Endodermal cell (in vitro differentiated cells): ENCODE data around the gene YJU2. TPM values are rescaled to one million over a fixed set of nuclear protein-coding genes. Genes with fewer than 3 reads are reported as not detected.
"Not testable (repeated sequence)": the region's sequence is repeated elsewhere in the genome, so short reads cannot be mapped to it uniquely, and the experiment has no call there.

ENCODE experiments used
- DNase-seq: peaks from one replicate; pipeline ENCODE4 v3.0.0-alpha.2; 2017
- H3K27ac ChIP-seq: 2 replicates; pipeline ENCODE4 v1.5.1; 2013; ENCODE audit warnings: mild to moderate bottlenecking, low read depth, low read length, moderate library complexity
- H3K27me3 ChIP-seq: 2 replicates; pipeline ENCODE4 v1.6.1; 2013; ENCODE audit warnings: mild to moderate bottlenecking, low read length, moderate library complexity; ENCODE audit not compliant: insufficient read depth, control insufficient read depth, poor library complexity, severe bottlenecking
- H3K36me3 ChIP-seq: 2 replicates; pipeline ENCODE4 v1.7.0; 2013; ENCODE audit warnings: mild to moderate bottlenecking, low read length, moderate library complexity; ENCODE audit not compliant: control insufficient read depth, insufficient read depth
- H3K4me1 ChIP-seq: one replicate; pipeline ENCODE4 v1.7.0; 2013; ENCODE audit warnings: low read length; ENCODE audit not compliant: control insufficient read depth, insufficient read depth
- H3K4me3 ChIP-seq: 2 replicates; pipeline ENCODE4 v1.5.1; 2013; ENCODE audit warnings: mild to moderate bottlenecking, low read length, moderate library complexity
- H3K9ac ChIP-seq: 2 replicates; pipeline ENCODE4 v1.6.1; 2013; ENCODE audit warnings: mild to moderate bottlenecking, low read length, moderate library complexity; ENCODE audit not compliant: poor library complexity, severe bottlenecking; ENCODE audit errors: extremely low read depth
- H3K9me3 ChIP-seq: 2 replicates; pipeline ENCODE4 v1.6.1; 2013; ENCODE audit warnings: mild to moderate bottlenecking, low read length, moderate library complexity; ENCODE audit not compliant: control insufficient read depth
- H3K27ac Mint-ChIP-seq: 2 replicates; pipeline ENCODE4 v1.8.0; 2020; ENCODE audit warnings: mixed read lengths
- H3K27me3 Mint-ChIP-seq: 2 replicates; pipeline ENCODE4 v1.8.0; 2021; ENCODE audit warnings: mild to moderate bottlenecking, mixed read lengths; ENCODE audit not compliant: insufficient read depth
- H3K36me3 Mint-ChIP-seq: 2 replicates; pipeline ENCODE4 v1.8.0; 2020; ENCODE audit warnings: low read depth, mixed read lengths
- H3K4me1 Mint-ChIP-seq: 2 replicates; pipeline ENCODE4 v1.8.0; 2020; ENCODE audit warnings: mixed read lengths
- H3K4me3 Mint-ChIP-seq: 2 replicates; pipeline ENCODE4 v1.8.0; 2020; ENCODE audit warnings: mild to moderate bottlenecking, moderate library complexity, mixed read lengths
- H3K9me3 Mint-ChIP-seq: 2 replicates; pipeline ENCODE4 v1.8.0; 2020; ENCODE audit warnings: mild to moderate bottlenecking, mixed read lengths
- CTCF ChIP-seq: fragments of 200-600 bp; sonication (generic); conservative IDR thresholded peaks from 2 replicates; pipeline ENCODE4 v1.5.0; 2021; ENCODE audit warnings: antibody characterized with exemption, mild to moderate bottlenecking
- WGBS, 2 experiments: methylation state at CpG; one replicate each; pipeline versions ENCODE4 v1.1.5 to v1.1.7; 2013; ENCODE audit warnings: missing lambda C conversion rate in 2 of 2, mixed read lengths in 1 of 2; ENCODE audit not compliant: insufficient coverage in 1 of 2, insufficient read length in 1 of 2; 5-methylcytosine and 5-hydroxymethylcytosine counted together
- total RNA-seq, 2 donors: library from RNA; stranded (reverse); fragmentation: NEBNext Ultra II Directional in 1 of 2; extraction: Animal tissue kit (Norgen Biotek cat#: 25700) in 1 of 2; gene quantifications; 2 replicates in 1 of 2; 3 replicates in 1 of 2; pipeline ENCODE4 v1.2.1, GENCODE V29; 2021

Gene YJU2
- total RNA-seq, 2 donors from 2014 or later: 15.8 to 16.4 TPM

GRCh38 chr19:4215807-4216206, 31.1 kb upstream of the YJU2 start:
- H3K9me3 Mint-ChIP-seq: peaks cover 3% of the 10 kb centered on the region
- no peaks in the 10 kb centered on the region for H3K4me1 Mint-ChIP-seq
- Histone ChIP-seq H3K4me1 (no peaks in the 10 kb centered on the region), H3K36me3 (no peaks in the 10 kb centered on the region), H3K27me3 (no peaks in the 10 kb centered on the region), H3K9ac (no peak overlapping the region), H3K27ac (no peak overlapping the region), H3K4me3 (no peak overlapping the region), H3K9me3 (no peaks in the 10 kb centered on the region)
- 90 to 93% methylated on average over 3 to 9 of the region's 10 CpGs for WGBS, 2 experiments
- no peak for DNase-seq
- H3K27me3 Mint-ChIP-seq: peaks cover 7% of the 10 kb centered on the region
- no peak overlapping the region for H3K4me3 Mint-ChIP-seq
- no peak for TF ChIP-seq CTCF
- H3K36me3 Mint-ChIP-seq: no peaks in the 10 kb centered on the region
- H3K27ac Mint-ChIP-seq: no peak overlapping the region

- Histone ChIP-seq H3K27ac (no peak overlapping the region), H3K4me3 (no peak overlapping the region), H3K4me1 (no peaks in the 10 kb centered on the region), H3K9ac (no peak overlapping the region), H3K9me3 (no peaks in the 10 kb centered on the region), H3K36me3 (no peaks in the 10 kb centered on the region), H3K27me3 (no peaks in the 10 kb centered on the region)
- Mint-ChIP-seq H3K4me3 (no peak overlapping the region), H3K36me3 (no peaks in the 10 kb centered on the region), H3K9me3 (peaks cover 3% of the 10 kb centered on the region), H3K27me3 (peaks cover 7% of the 10 kb centered on the region), H3K4me1 (no peaks in the 10 kb centered on the region), H3K27ac (no peak overlapping the region)
- DNase-seq: no peak
- no peak for TF ChIP-seq CTCF
- WGBS, 2 experiments: 77 to 80% methylated on average over 5 to 6 of the region's 6 CpGs
These were observed 30.0 kb upstream of the YJU2 start for GRCh38 chr19:4216846-4217245.

GRCh38 chr19:4217429-4218264, 29.2 kb upstream of the YJU2 start:
- no peak for TF ChIP-seq CTCF
- Mint-ChIP-seq H3K9me3 (peaks cover 3% of the 10 kb centered on the region), H3K36me3 (no peaks in the 10 kb centered on the region), H3K27ac (no peak overlapping the region), H3K4me1 (no peaks in the 10 kb centered on the region), H3K27me3 (peaks cover 4% of the 10 kb centered on the region), H3K4me3 (no peak overlapping the region)
- Histone ChIP-seq H3K4me1 (no peaks in the 10 kb centered on the region), H3K9ac (no peak overlapping the region), H3K36me3 (no peaks in the 10 kb centered on the region), H3K4me3 (no peak overlapping the region), H3K9me3 (no peaks in the 10 kb centered on the region), H3K27me3 (no peaks in the 10 kb centered on the region), H3K27ac (no peak overlapping the region)
- WGBS, 2 experiments: 95% methylated on average over 44 to 81 of the region's 81 CpGs
- DNase-seq: no peak

- not testable (repeated sequence) for H3K27me3 ChIP-seq, H3K27ac Mint-ChIP-seq, H3K4me1 Mint-ChIP-seq, H3K36me3 Mint-ChIP-seq, H3K9ac ChIP-seq, DNase-seq, H3K4me3 Mint-ChIP-seq, H3K9me3 Mint-ChIP-seq, H3K4me1 ChIP-seq, H3K27me3 Mint-ChIP-seq, H3K27ac ChIP-seq, H3K9me3 ChIP-seq, H3K4me3 ChIP-seq, H3K36me3 ChIP-seq
- 91 to 100% methylated on average over 1 of the region's 1 CpG for WGBS, 2 experiments
These were observed 28.4 kb upstream of the YJU2 start for GRCh38 chr19:4218523-4218922.
